SKM-1 (cell line): Measurements from ENCODE around the gene XRCC3.

ENCODE experiments used
- DNase-seq: peaks from one replicate; lab custom pipeline; 2025; ENCODE audit not compliant: unreplicated experiment; lab: John Stamatoyannopoulos, UW

Gene XRCC3

GRCh38 chr14:103726474-103726873, 11.2 kb upstream of the XRCC3 start:
- no peak for DNase-seq

GRCh38 chr14:103725739-103726395, 10.6 kb upstream of the XRCC3 start:
- no peak for DNase-seq

- no peak for DNase-seq
These were observed 9.9 kb upstream of the XRCC3 start for GRCh38 chr14:103725001-103725682.

- DNase-seq = no peak
These were observed 8.9 kb upstream of the XRCC3 start for GRCh38 chr14:103724116-103724515.

GRCh38 chr14:103723748-103724081, 8.5 kb upstream of the XRCC3 start:
- no peak for DNase-seq

- DNase-seq = no peak
These were observed 6.3 kb upstream of the XRCC3 start for GRCh38 chr14:103721334-103722120.

- no peak for DNase-seq
These were observed 4.5 kb upstream of the XRCC3 start for GRCh38 chr14:103719751-103720150.

- DNase-seq = no peak
These were observed 3.3 kb upstream of the XRCC3 start for GRCh38 chr14:103718572-103718971.

- no peak for DNase-seq
These were observed 1.7 kb upstream of the XRCC3 start for GRCh38 chr14:103716899-103717411.

GRCh38 chr14:103716091-103716801, 995 bp upstream of the XRCC3 start:
- no peak for DNase-seq

- no peak for DNase-seq
These were observed 1.1 kb downstream of the XRCC3 start for GRCh38 chr14:103714063-103714724.

GRCh38 chr14:103713304-103714062, 1.8 kb downstream of the XRCC3 start:
- DNase-seq = no peak

GRCh38 chr14:103712633-103713247, 2.5 kb downstream of the XRCC3 start:
- DNase-seq = no peak

- no peak for DNase-seq
These were observed 3.5 kb downstream of the XRCC3 start for GRCh38 chr14:103711516-103712431.

- no peak for DNase-seq
These were observed 4.4 kb downstream of the XRCC3 start for GRCh38 chr14:103710771-103711377.

GRCh38 chr14:103709814-103710213, 5.4 kb downstream of the XRCC3 start:
- DNase-seq = no peak

- DNase-seq = no peak
These were observed 6.5 kb downstream of the XRCC3 start for GRCh38 chr14:103708750-103709187.
